Tibial nerve (tissue), 4 donors: Measurements from ENCODE around the gene WNT3A. TPM values are rescaled to one million over a fixed set of nuclear protein-coding genes. Genes with fewer than 3 reads are reported as not detected.

ENCODE experiments used
- DNase-seq, 2 donors: peaks; one replicate each; pipeline ENCODE4 v3.0.0-alpha.2; 2019; ENCODE audit warnings: low spot score in 2 of 2
- H3K27ac ChIP-seq, 4 donors: fragments of 200-600 bp; sonication (generic) in 3 of 4; one replicate each; pipeline ENCODE4 v1.5.1; 2017 to 2019; ENCODE audit warnings: mild to moderate bottlenecking in 1 of 4
- H3K27me3 ChIP-seq, 2 donors: fragments of 200-600 bp; sonication (generic) in 1 of 2; one replicate each; pipeline versions ENCODE4 v1.5.1 to v1.6.0; 2017 to 2019
- H3K36me3 ChIP-seq, 3 donors: fragments of 200-600 bp; sonication (generic); one replicate each; pipeline ENCODE4 v1.5.1; 2018 to 2019
- H3K4me1 ChIP-seq, 4 donors: fragments of 200-600 bp; sonication (generic) in 3 of 4; one replicate each; pipeline ENCODE4 v1.5.1; 2017 to 2019
- H3K4me3 ChIP-seq, 4 donors: fragments of 200-600 bp; sonication (generic) in 3 of 4; one replicate each; pipeline ENCODE4 v1.5.1; 2017 to 2019; ENCODE audit warnings: mild to moderate bottlenecking in 1 of 4, moderate library complexity in 1 of 4
- H3K9me3 ChIP-seq, 4 donors: fragments of 200-600 bp; sonication (generic) in 3 of 4; one replicate each; pipeline ENCODE4 v1.5.1; 2017 to 2019
- EP300 ChIP-seq, 2 donors: sonication (generic); formaldehyde crosslinking; IDR thresholded peaks; one replicate each; pipeline ENCODE4 v1.6.1; 2017; ENCODE audit warnings: antibody characterized with exemption in 2 of 2, mild to moderate bottlenecking in 1 of 2
- POLR2A ChIP-seq, 2 donors: fragments of 450-650 bp; IDR thresholded peaks; one replicate each; pipeline ENCODE4 v1.6.1; 2017; ENCODE audit warnings: antibody characterized with exemption in 2 of 2, mild to moderate bottlenecking in 2 of 2, moderate library complexity in 2 of 2
- WGBS, 2 donors: methylation state at CpG; one replicate each; pipeline ENCODE4 v1.1.5; 2018; 5-methylcytosine and 5-hydroxymethylcytosine counted together
- total RNA-seq, 4 donors: library from RNA; depleted of rRNA; stranded (reverse); fragments of >200 nt; gene quantifications; one replicate each; pipeline ENCODE4 v1.1.0, GENCODE V29; 2016
- TF ChIP-seq, protein P1 (sequence below), 5 experiments: fragments of 200-600 bp in 3 of 5; fragments of 450-650 bp in 2 of 5; sonication (generic) in 3 of 5; IDR thresholded peaks; one replicate each; pipeline ENCODE4 v1.5.1; 2016 to 2019; ENCODE audit warnings: antibody characterized with exemption in 5 of 5, mild to moderate bottlenecking in 3 of 5, moderate library complexity in 2 of 5

WNT3A gene
- total RNA-seq, 4 donors from 2014 or later, result not detected

DNA sequence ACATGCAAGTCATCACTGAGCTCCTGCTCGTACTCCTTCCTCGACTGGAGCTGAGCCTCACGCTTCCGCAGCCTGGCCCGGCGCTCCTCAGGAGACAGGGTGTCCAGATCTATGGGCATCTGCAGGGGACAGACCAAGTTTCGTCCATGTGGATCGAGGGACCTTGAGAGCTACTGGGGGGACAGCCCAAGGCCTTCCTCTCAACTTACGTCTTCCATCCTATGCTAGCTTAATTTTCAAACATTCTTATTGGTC is 99.9 kb downstream of the WNT3A start:
- WGBS, 2 donors, result 86% methylated on average over 9 of the region's 9 CpGs
- no peak overlapping the region for H3K27ac ChIP-seq
- no peak overlapping the region for H3K4me3 ChIP-seq
- peaks cover 0 to 42% (median 25%) of the 10 kb centered on the region in 4 donors for H3K4me1 ChIP-seq
- H3K36me3 ChIP-seq, result peaks cover 0 to 32% (median 0%) of the 10 kb centered on the region in 3 donors
- DNase-seq, result no peak
- TF ChIP-seq, protein P1, sequence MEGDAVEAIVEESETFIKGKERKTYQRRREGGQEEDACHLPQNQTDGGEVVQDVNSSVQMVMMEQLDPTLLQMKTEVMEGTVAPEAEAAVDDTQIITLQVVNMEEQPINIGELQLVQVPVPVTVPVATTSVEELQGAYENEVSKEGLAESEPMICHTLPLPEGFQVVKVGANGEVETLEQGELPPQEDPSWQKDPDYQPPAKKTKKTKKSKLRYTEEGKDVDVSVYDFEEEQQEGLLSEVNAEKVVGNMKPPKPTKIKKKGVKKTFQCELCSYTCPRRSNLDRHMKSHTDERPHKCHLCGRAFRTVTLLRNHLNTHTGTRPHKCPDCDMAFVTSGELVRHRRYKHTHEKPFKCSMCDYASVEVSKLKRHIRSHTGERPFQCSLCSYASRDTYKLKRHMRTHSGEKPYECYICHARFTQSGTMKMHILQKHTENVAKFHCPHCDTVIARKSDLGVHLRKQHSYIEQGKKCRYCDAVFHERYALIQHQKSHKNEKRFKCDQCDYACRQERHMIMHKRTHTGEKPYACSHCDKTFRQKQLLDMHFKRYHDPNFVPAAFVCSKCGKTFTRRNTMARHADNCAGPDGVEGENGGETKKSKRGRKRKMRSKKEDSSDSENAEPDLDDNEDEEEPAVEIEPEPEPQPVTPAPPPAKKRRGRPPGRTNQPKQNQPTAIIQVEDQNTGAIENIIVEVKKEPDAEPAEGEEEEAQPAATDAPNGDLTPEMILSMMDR (IDR thresholded peaks at IDR 0.05), result no peak
- TF ChIP-seq EP300 (IDR thresholded peaks at IDR 0.05), result no peak
- TF ChIP-seq POLR2A (IDR thresholded peaks at IDR 0.05), result no peak
- no peaks in the 10 kb centered on the region for H3K27me3 ChIP-seq
- no peaks in the 10 kb centered on the region for H3K9me3 ChIP-seq

- Histone ChIP-seq H3K27me3 (no peaks in the 10 kb centered on the region), H3K9me3 (no peaks in the 10 kb centered on the region), H3K36me3 (peaks cover 0 to 32% (median 0%) of the 10 kb centered on the region in 3 donors), H3K27ac (peak overlapping the region in 2 of 4 donors; percentile 96 to 99), H3K4me3 (no peak overlapping the region), H3K4me1 (peaks cover 0 to 35% (median 17%) of the 10 kb centered on the region in 4 donors)
- no peak for TF ChIP-seq POLR2A (IDR thresholded peaks at IDR 0.05)
- no peak for TF ChIP-seq EP300 (IDR thresholded peaks at IDR 0.05)
- TF ChIP-seq, protein P1 (IDR thresholded peaks at IDR 0.05), result no peak
- no peak for DNase-seq
- 88 to 92% methylated on average over 18 to 19 of the region's 19 CpGs for WGBS, 2 donors
Observed at GRCh38 chr1:228107636-228108035, 100.8 kb downstream of the WNT3A start.

DNA sequence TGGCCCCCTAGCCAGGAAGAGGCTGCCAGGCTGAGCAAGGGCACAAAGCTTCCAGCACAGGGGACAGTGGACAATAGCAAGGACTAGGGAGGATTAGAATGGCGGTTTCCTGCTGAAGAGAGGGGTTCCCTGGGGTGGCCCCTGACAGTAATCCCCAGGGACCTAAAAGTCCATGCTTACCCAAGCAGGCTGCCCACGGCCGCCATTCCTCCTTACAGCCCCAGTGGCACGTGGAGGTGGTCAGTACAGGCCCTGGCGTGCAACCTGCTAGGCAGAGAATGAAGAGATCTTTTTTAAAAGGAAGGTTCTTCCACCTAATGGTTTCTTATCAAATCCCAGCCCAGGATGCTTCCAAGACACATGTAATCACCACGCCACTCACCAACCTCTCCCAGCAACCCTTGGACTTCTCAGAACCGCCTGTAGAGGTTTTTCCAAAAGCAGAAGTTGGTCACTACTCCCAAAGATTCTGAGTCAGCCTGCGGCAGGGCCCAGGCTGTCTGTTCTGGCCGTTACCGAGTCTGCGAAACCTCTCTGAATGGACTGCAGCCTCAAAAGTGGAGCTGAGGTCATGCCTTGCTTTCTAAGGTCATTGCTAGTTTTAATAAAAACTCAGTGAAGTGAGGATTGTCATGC is 101.4 kb downstream of the WNT3A start:
- TF ChIP-seq, protein P1 (IDR thresholded peaks at IDR 0.05), result no peak
- TF ChIP-seq POLR2A (IDR thresholded peaks at IDR 0.05) (no peak), EP300 (IDR thresholded peaks at IDR 0.05) (no peak)
- peaks cover 0 to 32% (median 0%) of the 10 kb centered on the region in 3 donors for H3K36me3 ChIP-seq
- H3K27ac ChIP-seq, result peak overlapping the region; percentile 93 to 99 (median 98)
- no peaks in the 10 kb centered on the region for H3K9me3 ChIP-seq
- WGBS, 2 donors, result 78 to 80% methylated on average over 11 of the region's 11 CpGs
- no peaks in the 10 kb centered on the region for H3K27me3 ChIP-seq
- peak overlapping the region; percentile 74 to 99 (median 92) for H3K4me3 ChIP-seq
- no peak for DNase-seq
- peaks cover 0 to 35% (median 17%) of the 10 kb centered on the region in 4 donors for H3K4me1 ChIP-seq

DNA sequence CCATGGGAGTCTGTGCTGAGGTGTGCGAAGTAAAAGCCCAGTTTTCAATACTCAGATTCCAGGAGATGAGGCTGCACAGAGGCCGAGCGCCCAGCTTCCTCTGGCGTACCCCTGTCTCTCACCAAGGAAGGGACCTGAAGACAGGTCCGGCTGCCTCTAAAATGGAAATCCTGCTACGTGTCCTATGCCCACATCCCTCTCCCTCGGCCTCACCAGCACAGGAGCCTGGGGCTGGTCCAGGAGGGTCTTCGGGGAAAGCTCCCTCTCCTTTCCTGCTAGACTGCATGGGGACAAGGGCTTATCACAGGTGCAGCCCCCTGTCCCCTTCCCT is 101.9 kb downstream of the WNT3A start:
- DNase-seq, result no peak
- Histone ChIP-seq H3K9me3 (no peaks in the 10 kb centered on the region), H3K4me1 (peaks cover 0 to 30% (median 16%) of the 10 kb centered on the region in 4 donors), H3K27ac (peak overlapping the region; percentile 93 to 99 (median 98)), H3K27me3 (no peaks in the 10 kb centered on the region), H3K4me3 (peak overlapping the region; percentile 74 to 99 (median 92)), H3K36me3 (peaks cover 0 to 32% (median 0%) of the 10 kb centered on the region in 3 donors)
- TF ChIP-seq, protein P1 (IDR thresholded peaks at IDR 0.05), result no peak
- TF ChIP-seq EP300 (IDR thresholded peaks at IDR 0.05) (no peak), POLR2A (IDR thresholded peaks at IDR 0.05) (no peak)
- WGBS, 2 donors, result 2 to 5% methylated on average over 5 to 8 of the region's 8 CpGs

- DNase-seq, result peak; percentile 98 to 99
- TF ChIP-seq, protein P1 (IDR thresholded peaks at IDR 0.05), result peak in 3 of 5 experiments; percentile 7 to 44 (median 27)
- TF ChIP-seq POLR2A (IDR thresholded peaks at IDR 0.05) (peak; percentile 79 to 98), EP300 (IDR thresholded peaks at IDR 0.05) (peak; percentile 99 to 100)
- H3K36me3 ChIP-seq, result peaks cover 0 to 32% (median 0%) of the 10 kb centered on the region in 3 donors
- 2% methylated on average over 14 to 20 of the region's 66 CpGs for WGBS, 2 donors
- H3K4me1 ChIP-seq, result peaks cover 0 to 24% (median 13%) of the 10 kb centered on the region in 4 donors
- H3K27ac ChIP-seq, result peak within 1 kb of the TSS; percentile 93 to 99 (median 98)
- H3K27me3 ChIP-seq, result no peaks in the 10 kb centered on the region
- H3K9me3 ChIP-seq, result no peaks in the 10 kb centered on the region
- peak within 1 kb of the TSS; percentile 74 to 99 (median 92) for H3K4me3 ChIP-seq
Observed at GRCh38 chr1:228109073-228109961, 102.5 kb downstream of the WNT3A start, which contains the start of gene MRPL55. TSS of gene MRPL55 (minus strand) at chr1:228109299. CDS start at chr1:228108260, 1,039 bp downstream.
